ENCODE data around the gene CEP104.

DNA sequence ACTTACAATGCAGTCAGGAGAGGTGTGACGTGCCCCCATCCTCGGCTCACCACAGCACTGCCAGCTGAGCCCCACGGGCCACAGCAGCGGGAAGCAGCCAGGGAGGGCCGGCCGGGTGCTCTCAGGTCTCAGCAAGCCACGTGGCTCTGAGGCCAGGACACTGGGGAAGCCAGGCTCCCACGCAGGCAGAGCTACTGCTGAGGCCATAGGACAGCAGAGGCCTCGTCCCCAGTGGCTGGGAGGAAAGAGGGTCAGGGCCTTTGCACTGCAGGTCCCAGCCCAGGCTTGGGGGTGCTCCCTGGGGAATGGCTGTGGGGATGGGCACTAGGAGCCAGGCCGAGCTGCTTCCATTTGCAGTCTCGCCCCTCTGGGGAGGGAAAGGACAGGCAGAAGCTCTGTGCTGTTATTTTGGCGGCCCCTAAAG, 66.5 kb downstream of the CEP104 start:
- TF ChIP-seq, protein P1, sequence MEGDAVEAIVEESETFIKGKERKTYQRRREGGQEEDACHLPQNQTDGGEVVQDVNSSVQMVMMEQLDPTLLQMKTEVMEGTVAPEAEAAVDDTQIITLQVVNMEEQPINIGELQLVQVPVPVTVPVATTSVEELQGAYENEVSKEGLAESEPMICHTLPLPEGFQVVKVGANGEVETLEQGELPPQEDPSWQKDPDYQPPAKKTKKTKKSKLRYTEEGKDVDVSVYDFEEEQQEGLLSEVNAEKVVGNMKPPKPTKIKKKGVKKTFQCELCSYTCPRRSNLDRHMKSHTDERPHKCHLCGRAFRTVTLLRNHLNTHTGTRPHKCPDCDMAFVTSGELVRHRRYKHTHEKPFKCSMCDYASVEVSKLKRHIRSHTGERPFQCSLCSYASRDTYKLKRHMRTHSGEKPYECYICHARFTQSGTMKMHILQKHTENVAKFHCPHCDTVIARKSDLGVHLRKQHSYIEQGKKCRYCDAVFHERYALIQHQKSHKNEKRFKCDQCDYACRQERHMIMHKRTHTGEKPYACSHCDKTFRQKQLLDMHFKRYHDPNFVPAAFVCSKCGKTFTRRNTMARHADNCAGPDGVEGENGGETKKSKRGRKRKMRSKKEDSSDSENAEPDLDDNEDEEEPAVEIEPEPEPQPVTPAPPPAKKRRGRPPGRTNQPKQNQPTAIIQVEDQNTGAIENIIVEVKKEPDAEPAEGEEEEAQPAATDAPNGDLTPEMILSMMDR (conservative IDR thresholded peaks at IDR 0.05): no peak
- TF ChIP-seq ZFX (IDR thresholded peaks at IDR 0.05): no peak

Measured in C4-2B (cell line).